Nephron (organoid): ENCODE results near the gene RWDD3.

Experiments
- H3K27ac Mint-ChIP-seq, 3 experiments: 2 replicates each; pipeline ENCODE4 v1.8.0; 2020; ENCODE audit warnings: mixed read lengths in 3 of 3, mild to moderate bottlenecking in 2 of 3, moderate library complexity in 1 of 3
- H3K27me3 Mint-ChIP-seq: 2 replicates; pipeline ENCODE4 v1.8.0; 2021; ENCODE audit warnings: low read depth, mild to moderate bottlenecking, moderate library complexity, mixed read lengths
- H3K36me3 Mint-ChIP-seq: 2 replicates; pipeline ENCODE4 v1.8.0; 2020; ENCODE audit warnings: low read depth, mixed read lengths
- H3K4me1 Mint-ChIP-seq: 2 replicates; pipeline ENCODE4 v1.8.0; 2020; ENCODE audit warnings: mixed read lengths
- H3K4me3 Mint-ChIP-seq, 3 experiments: 2 replicates each; pipeline ENCODE4 v1.8.0; 2020; ENCODE audit warnings: mild to moderate bottlenecking in 3 of 3, mixed read lengths in 3 of 3, moderate library complexity in 2 of 3
- H3K9me3 Mint-ChIP-seq: 2 replicates; pipeline ENCODE4 v1.8.0; 2020; ENCODE audit warnings: mixed read lengths
- CTCF ChIP-seq, 3 experiments: fragments of 200-600 bp; sonication (generic); IDR thresholded peaks; one replicate each; pipeline ENCODE4 v1.5.0; 2021; ENCODE audit warnings: antibody characterized with exemption in 3 of 3; ENCODE audit not compliant: unreplicated experiment in 3 of 3

Gene RWDD3

GRCh38 chr1:95233737-95234500, at the start of gene RWDD3:
Gene RWDD3 (plus strand): TSS chr1:95234210. CDS start chr1:95234231, 21 bp downstream.
- H3K27ac Mint-ChIP-seq: peak within 1 kb of the TSS; percentile 96 to 99 (median 97)
- H3K4me3 Mint-ChIP-seq: peak within 1 kb of the TSS; percentile 95 to 97 (median 96)
- H3K36me3 Mint-ChIP-seq: peaks cover 23% of the 10 kb centered on the region
- peaks cover 5% of the 10 kb centered on the region for H3K27me3 Mint-ChIP-seq
- peak; percentile 92 to 95 (median 94) for TF ChIP-seq CTCF (IDR thresholded peaks at IDR 0.05; ENCODE audit: unreplicated experiment in 3 of 3)
- peaks cover 53% of the 10 kb centered on the region for H3K4me1 Mint-ChIP-seq
- H3K9me3 Mint-ChIP-seq: peaks cover 1% of the 10 kb centered on the region

DNA sequence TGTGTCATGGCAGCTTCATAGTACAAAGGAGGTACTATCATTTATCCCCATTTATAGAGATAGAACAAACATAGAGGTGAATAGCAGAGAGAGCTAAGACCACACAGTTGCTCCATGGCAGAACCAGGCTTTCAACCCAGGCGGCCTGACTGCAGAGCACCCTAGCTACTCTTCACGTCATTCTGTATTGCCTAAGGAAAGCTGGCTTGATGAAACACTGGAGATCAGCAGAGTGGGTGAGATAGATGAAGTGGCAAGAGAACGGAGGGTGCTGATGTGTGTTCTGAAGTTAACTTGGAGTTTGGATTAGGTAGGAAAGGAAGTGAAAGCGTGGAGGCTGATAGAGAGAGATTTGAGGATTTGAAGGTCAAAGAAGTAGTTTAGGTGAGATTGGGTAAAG, 47.9 kb upstream of the RWDD3 start:
- no peak for TF ChIP-seq CTCF (IDR thresholded peaks at IDR 0.05; ENCODE audit: unreplicated experiment in 3 of 3)
- Mint-ChIP-seq H3K9me3 (no peaks in the 10 kb centered on the region), H3K27me3 (no peaks in the 10 kb centered on the region), H3K4me3 (no peak overlapping the region), H3K36me3 (no peaks in the 10 kb centered on the region), H3K27ac (no peak overlapping the region), H3K4me1 (peaks cover 6% of the 10 kb centered on the region)

DNA sequence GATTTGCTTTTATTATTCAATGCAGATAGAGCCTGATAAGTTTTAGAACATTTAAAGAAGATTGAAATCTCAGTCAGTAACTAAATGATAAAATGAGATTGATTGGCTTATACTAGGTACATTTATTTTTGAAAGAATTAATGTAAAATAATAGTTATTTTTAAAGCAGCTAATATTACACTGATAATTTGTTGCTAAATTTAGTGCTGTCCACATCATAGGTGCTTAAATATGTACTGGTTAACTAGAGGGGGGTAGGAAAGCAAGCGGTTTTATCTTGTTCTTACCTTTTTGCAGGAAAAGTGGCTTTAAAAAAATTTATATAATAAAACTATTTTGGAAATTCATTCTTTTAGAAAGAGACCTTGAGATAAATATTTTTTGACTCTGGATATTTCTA, 40.4 kb upstream of the RWDD3 start:
- Mint-ChIP-seq H3K36me3 (no peaks in the 10 kb centered on the region), H3K27me3 (no peaks in the 10 kb centered on the region), H3K4me1 (peaks cover 35% of the 10 kb centered on the region), H3K4me3 (no peak overlapping the region), H3K27ac (no peak overlapping the region), H3K9me3 (no peaks in the 10 kb centered on the region)
- no peak for TF ChIP-seq CTCF (IDR thresholded peaks at IDR 0.05; ENCODE audit: unreplicated experiment in 3 of 3)

GRCh38 chr1:95195046-95195445, 39.0 kb upstream of the RWDD3 start:
- Mint-ChIP-seq H3K36me3 (no peaks in the 10 kb centered on the region), H3K9me3 (no peaks in the 10 kb centered on the region), H3K27ac (no peak overlapping the region), H3K27me3 (no peaks in the 10 kb centered on the region), H3K4me3 (no peak overlapping the region), H3K4me1 (peaks cover 43% of the 10 kb centered on the region)
- TF ChIP-seq CTCF (IDR thresholded peaks at IDR 0.05; ENCODE audit: unreplicated experiment in 3 of 3): no peak

GRCh38 chr1:95196017-95196416, 38.0 kb upstream of the RWDD3 start:
- TF ChIP-seq CTCF (IDR thresholded peaks at IDR 0.05; ENCODE audit: unreplicated experiment in 3 of 3): no peak
- Mint-ChIP-seq H3K4me1 (peaks cover 43% of the 10 kb centered on the region), H3K36me3 (no peaks in the 10 kb centered on the region), H3K9me3 (no peaks in the 10 kb centered on the region), H3K4me3 (no peak overlapping the region), H3K27me3 (no peaks in the 10 kb centered on the region), H3K27ac (peak overlapping the region; percentile 10 to 80 (median 27))
